HepG2 (cell line): Measurements from ENCODE around the gene RAP2A. TPM values are rescaled to one million over a fixed set of nuclear protein-coding genes. Genes with fewer than 3 reads are reported as not detected.

Source experiments
- ATAC-seq: fragments of 200-7000 bp; cut with Tn5 transposase; 3 replicates; pipeline ENCODE4 v1.9.1; 2020; ENCODE audit warnings: mild to moderate bottlenecking, moderate library complexity
- BruUV-seq: library from RNA; stranded (reverse); fragments of 400-500 nt; replicated peaks from 2 replicates; lab custom pipeline; 2021; lab: Mats Ljungman, UMichigan
- CTCF ChIA-PET: fragments of 300-600 bp; formaldehyde crosslinking; extraction: SDS; loops from one replicate; lab custom pipeline; 2021; ENCODE audit warnings: low total read pairs, inconsistent platforms, low intra/inter-chr PET ratio; lab: Yijun Ruan, JAX
- POLR2A ChIA-PET: fragments of 350-600 bp; sonication (Branson Sonifier 250); formaldehyde crosslinking; loops from one replicate; lab custom pipeline; 2020; ENCODE audit warnings: antibody characterized with exemption, inconsistent platforms; lab: Yijun Ruan, JAX
- DNase-seq: peaks from one replicate; pipeline ENCODE4 v3.0.0-alpha.2; 2015; ENCODE audit warnings: low spot score
- FAIRE-seq: peaks from 3 replicates; lab custom pipeline; 2011; peaks lifted over from hg19 to GRCh38; lab: Jason Lieb, UNC
- H2AFZ ChIP-seq: one replicate; pipeline ENCODE4 v1.6.1; 2011; ENCODE audit warnings: low read length, inconsistent platforms
- H3K27ac ChIP-seq: fragments of 300-600 bp; 3 replicates; pipeline ENCODE4 v1.8.0; 2011; ENCODE audit warnings: mixed run types, mild to moderate bottlenecking, mixed read lengths, low read length, inconsistent platforms; ENCODE audit not compliant: insufficient read depth; ENCODE audit errors: extremely low read length
- H3K27me3 ChIP-seq, 2 experiments: fragments of 200-600 bp in 1 of 2; 2 replicates in 1 of 2; 3 replicates in 1 of 2; pipeline versions ENCODE4 v1.6.0 to v1.8.0; 2011; ENCODE audit warnings: low read length in 2 of 2, mild to moderate bottlenecking in 2 of 2, moderate library complexity in 2 of 2, inconsistent platforms in 1 of 2; ENCODE audit not compliant: insufficient read depth in 2 of 2, control insufficient read depth in 1 of 2
- H3K36me3 ChIP-seq, 2 experiments: fragments of 200-600 bp in 1 of 2; replicated peaks in 1 of 2; 2 replicates in 1 of 2; 3 replicates in 1 of 2; pipeline versions ENCODE4 v1.5.1 to v1.8.0; 2011; ENCODE audit warnings: low read length in 2 of 2, inconsistent platforms in 1 of 2; ENCODE audit not compliant: insufficient read depth in 2 of 2, control insufficient read depth in 1 of 2
- H3K4me1 ChIP-seq: 2 replicates; pipeline ENCODE4 v1.5.1; 2012; ENCODE audit warnings: low read length, inconsistent platforms; ENCODE audit not compliant: insufficient read depth
- H3K4me2 ChIP-seq: 2 replicates; pipeline ENCODE4 v1.6.0; 2011; ENCODE audit warnings: low read depth, low read length, inconsistent platforms
- H3K4me3 ChIP-seq, 3 experiments: fragments of 200-600 bp in 1 of 3; sonication (generic), shearing (Covaris generic) in 1 of 3; replicated peaks in 1 of 3; 2 replicates each; pipeline ENCODE4 v1.5.1; 2011 to 2016; ENCODE audit warnings: low read length in 3 of 3, inconsistent platforms in 2 of 3, low read depth in 2 of 3, mild to moderate bottlenecking in 2 of 3, control low read depth in 1 of 3, mixed read lengths in 1 of 3; ENCODE audit not compliant: insufficient read depth in 1 of 3
- H3K79me2 ChIP-seq: one replicate; pipeline ENCODE4 v1.6.1; 2011; ENCODE audit warnings: low read length, inconsistent platforms; ENCODE audit not compliant: insufficient read depth
- H3K9ac ChIP-seq: 2 replicates; pipeline ENCODE4 v1.6.0; 2011; ENCODE audit warnings: mild to moderate bottlenecking, low read depth, low read length, inconsistent platforms; ENCODE audit not compliant: insufficient read depth
- H3K9me3 ChIP-seq: 2 replicates; pipeline ENCODE4 v1.5.1; 2012; ENCODE audit warnings: mild to moderate bottlenecking, low read length
- H4K20me1 ChIP-seq: 2 replicates; pipeline ENCODE4 v1.6.0; 2011; ENCODE audit warnings: inconsistent platforms, mild to moderate bottlenecking, low read length, moderate library complexity; ENCODE audit not compliant: insufficient read depth
- AKAP8 ChIP-seq: sonication (generic); formaldehyde crosslinking; IDR thresholded peaks from 2 replicates; pipeline ENCODE4 v1.5.1; 2020; ENCODE audit warnings: mild to moderate bottlenecking, missing genetic modification reagents
- NFE2L2 ChIP-seq: fragments of 150-350 bp; IDR thresholded peaks from 2 replicates; pipeline ENCODE4 v1.6.1; 2014; ENCODE audit warnings: low read length
- THAP7 ChIP-seq: sonication (generic); formaldehyde crosslinking; IDR thresholded peaks from 2 replicates; pipeline ENCODE4 v1.8.1; 2023; ENCODE audit warnings: mild to moderate bottlenecking, missing genetic modification reagents
- WGBS: methylation state at CpG from one replicate; pipeline ENCODE4 v1.1.6; 2017; ENCODE audit warnings: low lambda C conversion rate; 5-methylcytosine and 5-hydroxymethylcytosine counted together
- in situ Hi-C: cut with HindIII; loops from 2 replicates; pipeline ENCODE4 v1.10.0; 2017; ENCODE audit warnings: low pct_unique_long_range_greater_than_20kb; ENCODE audit not compliant: extremely low pct_ligation_motif_present
- intact Hi-C: fragments of 100-400 bp; cut with micrococcal nuclease; formaldehyde crosslinking; loops from one replicate; pipeline ENCODE4 v1.10.0; 2022; ENCODE audit not compliant: unreplicated experiment
- polyA plus RNA-seq, 8 experiments: library from polyadenylated mRNA; depleted of rRNA in 3 of 8; stranded (reverse) in 7 of 8; unstranded in 1 of 8; fragments of >200 nt; fragmentation: Illumina TruSeq in 4 of 8; extraction: Trizol in 4 of 8; gene quantifications; 2 replicates each; pipeline versions ENCODE4 v1.2.1 to v1.2.3, GENCODE V29; 2011 to 2016; ENCODE audit warnings: low read depth in 4 of 8, missing spikeins in 1 of 8, mixed read lengths in 1 of 8; ENCODE audit not compliant: insufficient read depth in 1 of 8
- total RNA-seq, 5 experiments: library from RNA; depleted of rRNA; stranded (reverse); fragments of >200 nt; fragmentation: Illumina TruSeq; extraction: Trizol; gene quantifications; 2 replicates each; pipeline ENCODE4 v1.2.3, GENCODE V29; 2016; ENCODE audit warnings: low read depth in 1 of 5

The RAP2A gene
- total and polyA plus RNA-seq, 2 of the 13 experiments (the other 11 are each of a cell fraction or from before 2014, with no cell fraction given), result 9.9 to 23.1 TPM

- Histone ChIP-seq H3K4me3 (no peak overlapping the region), H3K27ac (no peak overlapping the region), H3K9ac (no peak overlapping the region), H3K79me2 (no peaks in the 10 kb centered on the region), H4K20me1 (peaks cover 7% of the 10 kb centered on the region; the same call in 1 of the 2 replicates), H3K4me1 (no peaks in the 10 kb centered on the region), H3K4me2 (no peak overlapping the region), H3K9me3 (no peaks in the 10 kb centered on the region), H3K27me3 (no peaks in the 10 kb centered on the region), H3K36me3 (peaks cover 13 to 74% of the 10 kb centered on the region in 2 experiments), H2AFZ (no peak overlapping the region)
- DNase-seq (no peak), FAIRE-seq (no peak), ATAC-seq (no peak)
- intact Hi-C loops, result no loop called here
- ChIA-PET POLR2A (no interaction called here), CTCF (no interaction called here)
- WGBS, result 98% methylated on average over 4 of the region's 4 CpGs
- TF ChIP-seq NFE2L2 (no peak), AKAP8 (CRISPR knock-in tag) (no peak)
- BruUV-seq, result no TSS peak
- in situ Hi-C loops, result no loop called here
Observed at GRCh38 chr13:97386801-97387484, 47.0 kb upstream of the RAP2A start.

GRCh38 chr13:97387485-97387839 lies 46.5 kb upstream of the RAP2A start:
- no peak for TF ChIP-seq THAP7 (CRISPR knock-in tag)
- Histone ChIP-seq H3K27me3 (no peaks in the 10 kb centered on the region), H3K4me1 (no peaks in the 10 kb centered on the region), H3K27ac (no peak overlapping the region), H3K4me2 (no peak overlapping the region), H2AFZ (no peak overlapping the region), H4K20me1 (peaks cover 7% of the 10 kb centered on the region; the same call in 1 of the 2 replicates), H3K4me3 (no peak overlapping the region), H3K36me3 (peaks cover 13 to 73% of the 10 kb centered on the region in 2 experiments), H3K79me2 (no peaks in the 10 kb centered on the region), H3K9me3 (no peaks in the 10 kb centered on the region), H3K9ac (no peak overlapping the region)
- intact Hi-C loops (no loop called here), in situ Hi-C loops (no loop called here)
- ChIA-PET POLR2A (no interaction called here), CTCF (no interaction called here)
- no peak for FAIRE-seq
- ATAC-seq, result peak; percentile 38; the same call in 1 of the 3 replicates
- no TSS peak for BruUV-seq
- 95% methylated on average over 5 of the region's 5 CpGs for WGBS
- DNase-seq, result no peak
